OCI-LY7 (cell line): ENCODE results near the gene RDH8.

Source experiments
- EZH2phosphoT487 ChIP-seq: fragments of 200-600 bp; sonication (generic); IDR thresholded peaks from 2 replicates; pipeline ENCODE4 v1.6.1; 2018; ENCODE audit warnings: low read depth, borderline replicate concordance, mild to moderate bottlenecking, mixed run types, antibody characterized with exemption, low read length, moderate library complexity, mixed read lengths
- TF ChIP-seq, protein P1 (sequence below): fragments of 200-600 bp; sonication (generic); conservative IDR thresholded peaks from 2 replicates; pipeline ENCODE4 v1.5.1; 2014; ENCODE audit warnings: mild to moderate bottlenecking, antibody characterized with exemption, low read length, moderate library complexity, mixed read lengths

DNA sequence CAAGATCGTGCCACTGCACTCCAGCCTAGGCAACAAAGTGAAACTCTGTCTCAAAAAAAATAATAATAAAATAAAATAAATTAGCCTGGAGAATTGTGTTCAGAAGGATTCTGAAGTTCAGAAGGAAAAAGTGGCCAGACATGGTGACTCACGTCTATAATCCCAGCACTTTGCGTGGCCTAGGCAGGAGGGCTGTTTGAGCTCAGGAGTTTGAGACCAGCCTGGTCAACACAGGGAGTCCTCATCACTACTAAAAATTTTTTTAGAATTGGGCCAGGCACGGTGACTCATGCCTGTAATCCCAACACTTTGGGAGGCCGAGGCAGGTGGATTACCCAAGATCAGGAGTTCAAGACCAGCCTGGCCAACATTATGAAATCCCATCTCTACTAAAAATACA is 6.0 kb downstream of the RDH8 start:
- TF ChIP-seq, protein P1, sequence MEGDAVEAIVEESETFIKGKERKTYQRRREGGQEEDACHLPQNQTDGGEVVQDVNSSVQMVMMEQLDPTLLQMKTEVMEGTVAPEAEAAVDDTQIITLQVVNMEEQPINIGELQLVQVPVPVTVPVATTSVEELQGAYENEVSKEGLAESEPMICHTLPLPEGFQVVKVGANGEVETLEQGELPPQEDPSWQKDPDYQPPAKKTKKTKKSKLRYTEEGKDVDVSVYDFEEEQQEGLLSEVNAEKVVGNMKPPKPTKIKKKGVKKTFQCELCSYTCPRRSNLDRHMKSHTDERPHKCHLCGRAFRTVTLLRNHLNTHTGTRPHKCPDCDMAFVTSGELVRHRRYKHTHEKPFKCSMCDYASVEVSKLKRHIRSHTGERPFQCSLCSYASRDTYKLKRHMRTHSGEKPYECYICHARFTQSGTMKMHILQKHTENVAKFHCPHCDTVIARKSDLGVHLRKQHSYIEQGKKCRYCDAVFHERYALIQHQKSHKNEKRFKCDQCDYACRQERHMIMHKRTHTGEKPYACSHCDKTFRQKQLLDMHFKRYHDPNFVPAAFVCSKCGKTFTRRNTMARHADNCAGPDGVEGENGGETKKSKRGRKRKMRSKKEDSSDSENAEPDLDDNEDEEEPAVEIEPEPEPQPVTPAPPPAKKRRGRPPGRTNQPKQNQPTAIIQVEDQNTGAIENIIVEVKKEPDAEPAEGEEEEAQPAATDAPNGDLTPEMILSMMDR = no peak
- TF ChIP-seq EZH2phosphoT487 = no peak
